ENCODE measurements around the gene RTN4R.

GRCh38 chr22:20238901-20239675, 29.0 kb downstream of the RTN4R start:
- TF ChIP-seq CTCF (IDR thresholded peaks at IDR 0.05) (no peak; the same call in 1 of the 2 replicates), POLR2AphosphoS5 (IDR thresholded peaks at IDR 0.05; ENCODE audit: low read depth, low read length) (no peak), SIN3A (IDR thresholded peaks at IDR 0.05; ENCODE audit: borderline replicate concordance, insufficient read depth, low read depth, low read length) (no peak), TCF7L2 (IDR thresholded peaks at IDR 0.05; ENCODE audit: low read depth, low read length) (no peak)

All from Panc1 (cell line).